PC-9 (cell line): ENCODE measurements around the gene MCC.

Experiments used
- EZH2 ChIP-seq: fragments of 200-600 bp; sonication (generic); IDR thresholded peaks from 2 replicates; pipeline ENCODE4 v1.8.0; 2017; ENCODE audit warnings: antibody characterized with exemption, low read depth
- TF ChIP-seq, protein P1 (sequence below): fragments of 200-600 bp; sonication (generic); conservative IDR thresholded peaks from 2 replicates; pipeline ENCODE4 v1.6.1; 2017; ENCODE audit warnings: mixed run types, antibody characterized with exemption, mild to moderate bottlenecking, moderate library complexity

DNA sequence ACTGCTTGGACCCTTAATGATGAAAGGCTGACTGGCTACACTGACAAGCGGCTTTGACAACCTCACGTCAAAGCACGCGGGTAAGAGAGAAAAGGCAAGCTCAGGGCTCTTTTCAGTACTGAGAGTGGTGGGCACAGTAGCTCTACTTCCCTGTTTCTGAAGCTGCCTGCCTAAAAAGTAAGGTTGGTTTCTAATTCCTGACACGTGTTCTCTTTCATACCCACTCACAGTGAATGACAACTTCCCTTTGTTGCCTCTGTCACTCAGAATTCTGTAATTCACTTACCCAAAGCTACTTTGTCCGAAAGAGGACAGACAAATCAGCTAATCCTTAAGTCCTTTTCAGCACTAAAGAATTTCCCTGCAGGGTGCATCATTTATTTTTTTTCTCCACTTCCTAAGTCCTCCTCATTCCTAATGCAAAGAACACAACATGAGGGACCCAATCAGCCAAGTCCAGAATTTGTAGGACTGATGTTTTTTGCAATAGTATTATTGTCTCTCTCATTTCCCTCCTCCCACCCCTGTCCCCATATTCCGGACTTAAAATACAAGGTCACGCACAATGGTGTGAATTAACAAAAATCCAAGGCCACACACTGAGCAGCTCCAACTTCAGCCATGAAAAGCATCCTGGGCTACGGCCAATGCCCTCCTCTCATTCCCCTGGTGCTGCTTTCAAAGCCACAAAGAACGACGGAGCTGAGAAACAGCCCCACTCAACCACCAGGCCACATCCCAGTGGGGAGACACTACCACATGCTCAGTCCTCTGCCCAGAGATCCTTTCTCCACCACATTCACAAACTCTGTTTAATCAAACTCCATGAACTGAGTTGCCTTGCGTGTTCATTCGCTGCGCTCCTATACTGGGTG is 274.5 kb downstream of the MCC start:
- TF ChIP-seq, protein P1, sequence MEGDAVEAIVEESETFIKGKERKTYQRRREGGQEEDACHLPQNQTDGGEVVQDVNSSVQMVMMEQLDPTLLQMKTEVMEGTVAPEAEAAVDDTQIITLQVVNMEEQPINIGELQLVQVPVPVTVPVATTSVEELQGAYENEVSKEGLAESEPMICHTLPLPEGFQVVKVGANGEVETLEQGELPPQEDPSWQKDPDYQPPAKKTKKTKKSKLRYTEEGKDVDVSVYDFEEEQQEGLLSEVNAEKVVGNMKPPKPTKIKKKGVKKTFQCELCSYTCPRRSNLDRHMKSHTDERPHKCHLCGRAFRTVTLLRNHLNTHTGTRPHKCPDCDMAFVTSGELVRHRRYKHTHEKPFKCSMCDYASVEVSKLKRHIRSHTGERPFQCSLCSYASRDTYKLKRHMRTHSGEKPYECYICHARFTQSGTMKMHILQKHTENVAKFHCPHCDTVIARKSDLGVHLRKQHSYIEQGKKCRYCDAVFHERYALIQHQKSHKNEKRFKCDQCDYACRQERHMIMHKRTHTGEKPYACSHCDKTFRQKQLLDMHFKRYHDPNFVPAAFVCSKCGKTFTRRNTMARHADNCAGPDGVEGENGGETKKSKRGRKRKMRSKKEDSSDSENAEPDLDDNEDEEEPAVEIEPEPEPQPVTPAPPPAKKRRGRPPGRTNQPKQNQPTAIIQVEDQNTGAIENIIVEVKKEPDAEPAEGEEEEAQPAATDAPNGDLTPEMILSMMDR, result no peak
- no peak for TF ChIP-seq EZH2
